Occipital lobe (tissue), 2 donors: ENCODE measurements around the gene CTDSP2. TPM values are rescaled to one million over a fixed set of nuclear protein-coding genes. Genes with fewer than 3 reads are reported as not detected.

ENCODE experiments used
- small RNA-seq: library from RNA; depleted of rRNA; stranded (forward); fragments of <200 nt; gene quantifications from one replicate; pipeline ENCODE3, GENCODE V24; 2014
- total RNA-seq: library from RNA; depleted of rRNA; stranded (reverse); fragments of >200 nt; gene quantifications from one replicate; pipeline ENCODE4 v1.2.3, GENCODE V29; 2014

The CTDSP2 gene
- total RNA-seq, 1 donor from 2014 or later = 32.4 TPM

Small RNA genes lying within 50 kb of the gene (small RNA-seq; reads per million reads assigned to genes)
- 9.9 reads per million, percentile 92 among the genes with 10 or more reads in this experiment for gene MIR26A2
- gene RNU6-1083P = not detected

Other genes starting within 250 kb of the CTDSP2 start
- gene DTX3, start 241.9 kb downstream of the CTDSP2 start, total RNA-seq = 44.5 TPM
- 49.4 TPM for gene ARHGEF25, start 235.3 kb downstream of the CTDSP2 start, total RNA-seq
- gene B4GALNT1, start 213.5 kb downstream of the CTDSP2 start, total RNA-seq = 45.2 TPM
- gene OS9, start 152.6 kb downstream of the CTDSP2 start, total RNA-seq = 90.0 TPM
- 25.6 TPM for gene AGAP2, start 108.0 kb downstream of the CTDSP2 start, total RNA-seq
- 41.0 TPM for gene TSPAN31, start 101.7 kb downstream of the CTDSP2 start, total RNA-seq
- 59.0 TPM for gene CDK4, start 94.4 kb downstream of the CTDSP2 start, total RNA-seq
- 15.9 TPM for gene MARCHF9, start 91.6 kb downstream of the CTDSP2 start, total RNA-seq
- not detected for gene CYP27B1, start 79.7 kb downstream of the CTDSP2 start, total RNA-seq
- 0.94 TPM for gene METTL1, start 74.6 kb downstream of the CTDSP2 start, total RNA-seq
- gene EEF1AKMT3, start 74.1 kb downstream of the CTDSP2 start, total RNA-seq = 2.2 TPM
- 27.3 TPM for gene TSFM, start 63.9 kb downstream of the CTDSP2 start, total RNA-seq
- 0.78 TPM for gene AVIL, start 28.0 kb downstream of the CTDSP2 start, total RNA-seq
- 7.5 TPM for gene ATP23, start 94.8 kb upstream of the CTDSP2 start, total RNA-seq